Measurements from ENCODE around the gene SPR.

DNA sequence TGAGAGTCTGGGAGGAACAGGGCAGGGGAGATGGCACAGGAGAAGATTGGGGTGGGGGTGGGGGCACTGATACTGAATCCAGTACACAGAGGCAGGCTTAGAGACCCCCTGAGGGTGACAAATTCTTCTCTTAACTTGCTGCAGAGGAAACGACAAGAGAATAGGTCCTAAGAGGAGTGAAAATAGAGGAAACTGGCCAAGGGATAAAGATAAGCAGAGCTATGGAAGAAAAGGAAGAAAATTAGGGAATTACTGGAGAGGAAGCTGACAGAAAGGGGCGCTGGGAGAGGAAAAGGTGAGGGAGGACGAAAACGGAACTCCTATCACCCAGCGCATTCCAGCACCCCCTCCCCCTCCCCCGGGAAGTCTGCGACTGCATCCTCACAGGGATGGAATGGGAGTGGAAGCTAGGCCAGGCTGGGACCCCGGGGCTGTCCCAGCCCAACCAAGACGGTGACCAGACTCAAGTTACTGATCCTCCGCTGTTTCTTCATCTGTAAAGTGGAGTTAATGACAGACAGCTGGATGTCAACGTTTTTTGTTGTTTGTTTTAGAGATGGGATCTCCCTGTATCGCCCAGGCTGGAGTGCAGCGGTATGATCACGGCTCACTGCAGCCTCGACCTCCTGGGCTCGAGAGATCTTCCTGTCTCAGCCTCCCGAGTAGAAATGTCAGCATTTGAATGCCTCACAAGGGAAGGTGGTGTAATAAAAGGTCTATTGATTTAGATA, 27.5 kb downstream of the SPR start:
- no peak for TF ChIP-seq FOXM1 (IDR thresholded peaks at IDR 0.05; ENCODE audit: borderline replicate concordance)
- TF ChIP-seq FOXK2 (IDR thresholded peaks at IDR 0.05), result no peak
- no peak for TF ChIP-seq TARDBP (IDR thresholded peaks at IDR 0.05)
- no peak for TF ChIP-seq NFRKB (IDR thresholded peaks at IDR 0.05)
- no peak for TF ChIP-seq SUZ12 (IDR thresholded peaks at IDR 0.05)
- TF ChIP-seq ARNT (IDR thresholded peaks at IDR 0.05), result no peak
